Measurements from ENCODE around the gene GAREM1.
A peak's percentile ranks its signal among the peaks of the same experiment; 100 is the strongest.

The GAREM1 gene

GRCh38 chr18:32459361-32460101, 11.2 kb downstream of the GAREM1 start:
- DNase-seq = no peak

- no peak for DNase-seq
Observed at GRCh38 chr18:32455361-32455760, 15.3 kb downstream of the GAREM1 start.

- no peak for DNase-seq
Observed at GRCh38 chr18:32454593-32454992, 16.1 kb downstream of the GAREM1 start.

- DNase-seq = no peak
Observed at GRCh38 chr18:32450874-32451273, 19.8 kb downstream of the GAREM1 start.

- no peak for DNase-seq
Observed at GRCh38 chr18:32450026-32450691, 20.5 kb downstream of the GAREM1 start.

- peak in 1 of 56 donors; percentile 21 for DNase-seq
Observed at GRCh38 chr18:32446780-32447179, 23.9 kb downstream of the GAREM1 start.

GRCh38 chr18:32445846-32446245, 24.8 kb downstream of the GAREM1 start:
- no peak for DNase-seq

- DNase-seq = no peak
Observed at GRCh38 chr18:32443706-32444215, 26.9 kb downstream of the GAREM1 start.

GRCh38 chr18:32443033-32443705, 27.5 kb downstream of the GAREM1 start:
- no peak for DNase-seq

GRCh38 chr18:32442575-32442974, 28.1 kb downstream of the GAREM1 start:
- peak in 1 of 56 donors; percentile 56 for DNase-seq

- peak in 11 of 56 donors; percentile 8 to 50 (median 17) for DNase-seq
Observed at GRCh38 chr18:32441533-32441932, 29.1 kb downstream of the GAREM1 start.

GRCh38 chr18:32440518-32440917, 30.2 kb downstream of the GAREM1 start:
- DNase-seq = no peak

- DNase-seq = peak in 11 of 56 donors; percentile 10 to 67 (median 26)
Observed at GRCh38 chr18:32439802-32440201, 30.9 kb downstream of the GAREM1 start.

- DNase-seq = no peak
Observed at GRCh38 chr18:32439241-32439640, 31.4 kb downstream of the GAREM1 start.

GRCh38 chr18:32438173-32438572, 32.5 kb downstream of the GAREM1 start:
- DNase-seq = no peak

- no peak for DNase-seq
Observed at GRCh38 chr18:32437100-32437834, 33.4 kb downstream of the GAREM1 start.

- no peak for DNase-seq
Observed at GRCh38 chr18:32435631-32436500, 34.8 kb downstream of the GAREM1 start.

GRCh38 chr18:32431753-32432152, 38.9 kb downstream of the GAREM1 start:
- no peak for DNase-seq

- DNase-seq = no peak
Observed at GRCh38 chr18:32429402-32429801, 41.3 kb downstream of the GAREM1 start.

Measured in amygdala (tissue), 56 donors.